Upper lobe of left lung (tissue), 6 donors: ENCODE results near the gene EWSR1. TPM values are rescaled to one million over a fixed set of nuclear protein-coding genes. Genes with fewer than 3 reads are reported as not detected.
A peak's percentile ranks its signal among the peaks of the same experiment; 100 is the strongest.

ENCODE experiments used
- ATAC-seq, 2 donors: fragments of 200-7000 bp; cut with Tn5 transposase; one replicate each; pipeline ENCODE4 v1.9.1; 2022; ENCODE audit warnings: mild to moderate bottlenecking in 2 of 2, moderate library complexity in 2 of 2; ENCODE audit not compliant: low FRiP score in 2 of 2
- DNase-seq, 2 donors: peaks; one replicate each; pipeline ENCODE4 v3.0.0-alpha.2; 2019 to 2020
- H3K27ac ChIP-seq, 4 donors: fragments of 200-600 bp; sonication (generic); one replicate each; pipeline ENCODE4 v1.5.1; 2016 to 2019
- H3K27me3 ChIP-seq, 4 donors: fragments of 200-600 bp; sonication (generic); one replicate each; pipeline ENCODE4 v1.5.1; 2017 to 2019
- H3K36me3 ChIP-seq, 4 donors: fragments of 200-600 bp; sonication (generic); one replicate each; pipeline ENCODE4 v1.5.1; 2016 to 2019
- H3K4me1 ChIP-seq, 4 donors: fragments of 200-600 bp; sonication (generic); one replicate each; pipeline ENCODE4 v1.5.1; 2018 to 2019
- H3K4me3 ChIP-seq, 4 donors: fragments of 200-600 bp; sonication (generic); one replicate each; pipeline ENCODE4 v1.5.1; 2017 to 2019; ENCODE audit warnings: mild to moderate bottlenecking in 2 of 4, moderate library complexity in 1 of 4
- H3K9me3 ChIP-seq, 4 donors: fragments of 200-600 bp; sonication (generic); one replicate each; pipeline ENCODE4 v1.5.1; 2018 to 2019
- EP300 ChIP-seq, 4 donors: sonication (generic); formaldehyde crosslinking; IDR thresholded peaks; one replicate each; pipeline ENCODE4 v1.5.1; 2017; ENCODE audit warnings: antibody characterized with exemption in 4 of 4, control low read depth in 2 of 4
- POLR2A ChIP-seq, 4 donors: fragments of 450-650 bp; IDR thresholded peaks; one replicate each; pipeline ENCODE4 v1.5.1; 2016 to 2017; ENCODE audit warnings: antibody characterized with exemption in 4 of 4, mild to moderate bottlenecking in 2 of 4
- POLR2AphosphoS5 ChIP-seq, 2 donors: sonication (generic); formaldehyde crosslinking; IDR thresholded peaks; one replicate each; pipeline ENCODE4 v1.5.1; 2017; ENCODE audit warnings: antibody characterized with exemption in 2 of 2
- WGBS, 2 donors: methylation state at CpG; one replicate each; pipeline ENCODE4 v1.1.5; 2017 to 2018; 5-methylcytosine and 5-hydroxymethylcytosine counted together
- total RNA-seq, 6 donors: library from RNA; depleted of rRNA in 4 of 6; stranded (reverse); fragments of >200 nt in 4 of 6; gene quantifications; one replicate each; pipeline versions ENCODE4 v1.1.0 to v1.2.1, GENCODE V29; 2016 to 2021
- TF ChIP-seq, protein P1 (sequence below), 6 experiments: fragments of 450-650 bp in 4 of 6; fragments of 200-600 bp in 2 of 6; sonication (generic) in 2 of 6; IDR thresholded peaks; one replicate each; pipeline ENCODE4 v1.5.1; 2016 to 2019; ENCODE audit warnings: antibody characterized with exemption in 6 of 6
- donor health status: DM: no; HTN: no; CAD: no; lungs with moderate emphysema.
- donor health status: DM: no; HTN: yes; CAD: no; lungs with severe emphysema.

EWSR1 gene
- total RNA-seq, 6 donors from 2014 or later, result 156 to 293 (median 183) TPM

GRCh38 chr22:29266564-29267461 is 1.3 kb upstream of the EWSR1 start:
- Histone ChIP-seq H3K27me3 (no peaks in the 10 kb centered on the region), H3K9me3 (no peaks in the 10 kb centered on the region), H3K4me1 (peaks cover 30 to 48% (median 40%) of the 10 kb centered on the region in 4 donors), H3K27ac (peak overlapping the region; percentile 99 to 100 (median 100)), H3K36me3 (peaks cover 0 to 36% (median 21%) of the 10 kb centered on the region in 4 donors), H3K4me3 (peak overlapping the region; percentile 77 to 97 (median 84))
- no peak for TF ChIP-seq POLR2AphosphoS5 (IDR thresholded peaks at IDR 0.05)
- 23 to 26% methylated on average over 8 to 13 of the region's 13 CpGs for WGBS, 2 donors
- DNase-seq, result no peak
- ATAC-seq, result no peak

DNA sequence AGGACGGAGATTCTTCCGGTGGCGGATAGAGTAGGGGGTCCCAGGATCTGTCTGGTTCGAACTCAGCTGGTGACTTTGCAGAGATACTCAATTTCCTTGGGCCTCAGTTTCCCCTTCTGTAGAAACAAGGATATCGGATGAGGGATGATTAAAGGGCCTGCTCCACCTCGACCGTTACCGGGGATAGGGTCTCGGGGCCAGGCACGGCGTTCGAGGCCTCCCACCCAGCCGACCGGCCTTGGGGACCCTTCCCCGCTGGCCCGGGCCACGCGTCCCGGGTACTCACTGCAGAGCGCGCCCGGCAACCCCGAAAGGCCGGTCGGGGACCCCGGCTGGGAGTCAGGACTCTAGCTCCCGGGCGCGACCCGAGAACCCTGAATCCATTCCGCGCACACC is 608 bp upstream of the EWSR1 start:
- WGBS, 2 donors, result 0 to 1% methylated on average over 10 to 31 of the region's 32 CpGs
- H3K4me1 ChIP-seq, result peaks cover 36 to 55% (median 47%) of the 10 kb centered on the region in 4 donors
- peak in 1 of 2 donors; percentile 54 for ATAC-seq

GRCh38 chr22:29268511-29269229 is 602 bp downstream of the EWSR1 start:
- Histone ChIP-seq H3K9me3 (no peaks in the 10 kb centered on the region), H3K4me3 (peak overlapping the region; percentile 77 to 97 (median 84)), H3K36me3 (peaks cover 5 to 46% (median 31%) of the 10 kb centered on the region in 4 donors), H3K27ac (peak overlapping the region; percentile 99 to 100 (median 100)), H3K4me1 (peaks cover 46 to 65% (median 56%) of the 10 kb centered on the region in 4 donors), H3K27me3 (no peaks in the 10 kb centered on the region)
- DNase-seq (peak in 1 of 2 donors; percentile 94), ATAC-seq (peak; percentile 54 to 83)
- no peak for TF ChIP-seq EP300 (IDR thresholded peaks at IDR 0.05)
- TF ChIP-seq POLR2A (IDR thresholded peaks at IDR 0.05), result no peak
- TF ChIP-seq, protein P1, sequence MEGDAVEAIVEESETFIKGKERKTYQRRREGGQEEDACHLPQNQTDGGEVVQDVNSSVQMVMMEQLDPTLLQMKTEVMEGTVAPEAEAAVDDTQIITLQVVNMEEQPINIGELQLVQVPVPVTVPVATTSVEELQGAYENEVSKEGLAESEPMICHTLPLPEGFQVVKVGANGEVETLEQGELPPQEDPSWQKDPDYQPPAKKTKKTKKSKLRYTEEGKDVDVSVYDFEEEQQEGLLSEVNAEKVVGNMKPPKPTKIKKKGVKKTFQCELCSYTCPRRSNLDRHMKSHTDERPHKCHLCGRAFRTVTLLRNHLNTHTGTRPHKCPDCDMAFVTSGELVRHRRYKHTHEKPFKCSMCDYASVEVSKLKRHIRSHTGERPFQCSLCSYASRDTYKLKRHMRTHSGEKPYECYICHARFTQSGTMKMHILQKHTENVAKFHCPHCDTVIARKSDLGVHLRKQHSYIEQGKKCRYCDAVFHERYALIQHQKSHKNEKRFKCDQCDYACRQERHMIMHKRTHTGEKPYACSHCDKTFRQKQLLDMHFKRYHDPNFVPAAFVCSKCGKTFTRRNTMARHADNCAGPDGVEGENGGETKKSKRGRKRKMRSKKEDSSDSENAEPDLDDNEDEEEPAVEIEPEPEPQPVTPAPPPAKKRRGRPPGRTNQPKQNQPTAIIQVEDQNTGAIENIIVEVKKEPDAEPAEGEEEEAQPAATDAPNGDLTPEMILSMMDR (IDR thresholded peaks at IDR 0.05), result no peak
- TF ChIP-seq POLR2AphosphoS5 (IDR thresholded peaks at IDR 0.05), result no peak
- WGBS, 2 donors, result 0% methylated on average over 31 to 32 of the region's 51 CpGs

More for the DNA sequence above, 608 bp upstream of the EWSR1 start:
- TF ChIP-seq POLR2AphosphoS5 (IDR thresholded peaks at IDR 0.05) (no peak), POLR2A (IDR thresholded peaks at IDR 0.05) (no peak), EP300 (IDR thresholded peaks at IDR 0.05) (no peak)
- no peaks in the 10 kb centered on the region for H3K27me3 ChIP-seq
- no peak for DNase-seq
- H3K36me3 ChIP-seq, result peaks cover 3 to 42% (median 22%) of the 10 kb centered on the region in 4 donors
- peak overlapping the region; percentile 99 to 100 (median 100) for H3K27ac ChIP-seq
- H3K9me3 ChIP-seq, result no peaks in the 10 kb centered on the region
- peak overlapping the region; percentile 77 to 97 (median 84) for H3K4me3 ChIP-seq

DNA sequence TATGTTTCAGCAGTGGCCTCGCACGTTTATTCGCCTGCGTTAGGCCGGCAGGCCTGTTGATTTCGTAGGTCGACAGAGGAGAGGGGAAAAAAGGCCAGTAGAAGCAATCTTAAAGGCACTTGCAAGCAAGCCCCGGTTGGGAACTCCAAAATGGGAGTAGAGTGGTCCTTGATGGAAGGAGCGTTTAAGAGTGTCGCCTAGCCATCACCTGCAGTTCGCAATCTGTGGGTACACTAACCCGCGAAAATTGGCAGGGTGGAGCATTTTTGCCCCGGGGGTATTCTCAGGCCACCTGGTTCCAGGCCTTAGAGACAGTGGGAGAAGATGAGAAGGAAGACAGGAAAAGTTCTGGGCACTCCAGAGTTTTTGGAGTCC is 1.1 kb downstream of the EWSR1 start:
- 0 to 1% methylated on average over 14 of the region's 14 CpGs for WGBS, 2 donors
- Histone ChIP-seq H3K4me3 (peak overlapping the region; percentile 77 to 97 (median 84)), H3K27ac (peak overlapping the region; percentile 99 to 100 (median 100)), H3K27me3 (no peaks in the 10 kb centered on the region), H3K9me3 (no peaks in the 10 kb centered on the region), H3K36me3 (peaks cover 10 to 46% (median 31%) of the 10 kb centered on the region in 4 donors), H3K4me1 (peaks cover 52 to 70% (median 59%) of the 10 kb centered on the region in 4 donors)
- TF ChIP-seq POLR2AphosphoS5 (IDR thresholded peaks at IDR 0.05) (no peak), POLR2A (IDR thresholded peaks at IDR 0.05) (no peak), EP300 (IDR thresholded peaks at IDR 0.05) (no peak)
- TF ChIP-seq, protein P1 (IDR thresholded peaks at IDR 0.05), result no peak
- ATAC-seq (no peak), DNase-seq (no peak)

GRCh38 chr22:29269731-29270474 is 1.8 kb downstream of the EWSR1 start:
- WGBS, 2 donors, result 9 to 14% methylated on average over 13 of the region's 13 CpGs
- Histone ChIP-seq H3K4me3 (peak overlapping the region; percentile 3 to 89 (median 78)), H3K4me1 (peaks cover 53 to 77% (median 63%) of the 10 kb centered on the region in 4 donors), H3K9me3 (no peaks in the 10 kb centered on the region), H3K27ac (peak overlapping the region in 3 of 4 donors; percentile 99 to 100 (median 99)), H3K36me3 (peaks cover 16 to 46% (median 33%) of the 10 kb centered on the region in 4 donors), H3K27me3 (no peaks in the 10 kb centered on the region)
- TF ChIP-seq POLR2A (IDR thresholded peaks at IDR 0.05) (no peak), POLR2AphosphoS5 (IDR thresholded peaks at IDR 0.05) (no peak), EP300 (IDR thresholded peaks at IDR 0.05) (no peak)
- TF ChIP-seq, protein P1 (IDR thresholded peaks at IDR 0.05), result no peak
- DNase-seq, result no peak
- no peak for ATAC-seq
